HG02588 (cell line): ENCODE data around the gene PRKAG2.
"Not testable (repeated sequence)": the region's sequence is repeated elsewhere in the genome, so short reads cannot be mapped to it uniquely, and the experiment has no call there.

Experiments used
- ATAC-seq: cut with Tn5 transposase; IDR thresholded peaks from one replicate; pipeline ENCODE4 v1.9.1; 2021; ENCODE audit warnings: mild to moderate bottlenecking, moderate library complexity; ENCODE audit not compliant: unreplicated experiment

The PRKAG2 gene

DNA sequence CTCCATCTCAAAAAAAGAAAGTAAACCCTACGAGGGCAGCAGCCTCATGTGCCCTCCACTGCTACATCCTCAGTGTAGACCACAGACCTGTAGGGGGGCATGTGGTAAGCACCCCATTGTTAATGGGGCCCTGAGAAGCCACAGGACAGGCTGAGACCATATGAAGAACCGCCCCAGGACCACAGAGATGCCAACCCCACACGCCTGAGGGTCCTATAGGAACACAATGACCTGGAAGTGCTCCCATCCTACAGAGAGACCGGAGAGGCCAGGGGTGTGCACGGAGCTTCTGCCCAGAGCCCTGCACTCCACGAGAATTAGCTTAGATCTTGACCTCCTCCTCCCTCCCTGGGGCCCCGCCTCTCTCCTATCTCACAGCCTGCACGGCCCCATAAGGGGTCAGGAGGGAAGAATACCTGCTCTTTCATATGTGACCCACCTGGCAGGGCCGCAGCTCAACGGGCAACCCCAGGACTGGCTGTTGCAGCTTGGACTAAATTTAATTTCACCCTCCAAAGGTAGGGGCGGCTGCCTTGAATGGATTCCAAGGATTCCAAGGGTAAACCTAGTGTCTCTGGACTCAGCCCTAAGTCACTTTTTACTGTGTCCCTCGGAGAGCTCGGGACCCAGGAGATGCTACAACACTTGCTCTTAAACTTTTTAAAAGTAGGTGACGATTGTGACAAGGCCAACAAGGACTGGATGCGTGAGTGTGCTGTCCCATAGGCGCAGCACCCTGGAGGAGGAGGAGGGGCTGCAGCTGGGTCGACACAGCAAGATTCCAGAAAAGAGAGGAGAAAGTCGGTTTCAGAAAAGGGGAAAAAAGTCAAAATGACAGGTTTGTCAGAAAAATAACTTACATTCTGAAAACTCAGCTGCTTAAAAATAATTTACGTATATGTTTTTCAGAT lies 24.2 kb downstream of the PRKAG2 start:
- no peak for ATAC-seq

DNA sequence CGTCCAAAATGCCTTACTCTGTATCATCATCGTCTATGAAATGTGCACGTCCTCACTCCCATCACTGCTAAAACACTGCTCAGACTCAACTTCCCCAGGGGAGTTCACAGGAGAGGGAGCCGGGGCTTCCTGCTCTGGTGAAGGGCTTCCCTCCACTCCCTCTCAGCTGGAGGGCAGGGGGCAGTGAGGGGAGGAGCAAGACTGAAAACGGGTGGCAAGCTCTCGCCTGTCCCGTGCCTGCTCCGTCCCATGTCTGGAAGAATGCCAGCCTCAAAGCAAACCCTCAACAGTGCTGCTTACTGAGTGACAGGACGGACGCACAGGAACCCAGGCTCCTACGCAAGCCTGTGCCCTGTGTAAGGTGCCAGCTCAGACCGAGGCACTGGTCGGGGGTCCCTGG lies 25.1 kb downstream of the PRKAG2 start:
- ATAC-seq: no peak

DNA sequence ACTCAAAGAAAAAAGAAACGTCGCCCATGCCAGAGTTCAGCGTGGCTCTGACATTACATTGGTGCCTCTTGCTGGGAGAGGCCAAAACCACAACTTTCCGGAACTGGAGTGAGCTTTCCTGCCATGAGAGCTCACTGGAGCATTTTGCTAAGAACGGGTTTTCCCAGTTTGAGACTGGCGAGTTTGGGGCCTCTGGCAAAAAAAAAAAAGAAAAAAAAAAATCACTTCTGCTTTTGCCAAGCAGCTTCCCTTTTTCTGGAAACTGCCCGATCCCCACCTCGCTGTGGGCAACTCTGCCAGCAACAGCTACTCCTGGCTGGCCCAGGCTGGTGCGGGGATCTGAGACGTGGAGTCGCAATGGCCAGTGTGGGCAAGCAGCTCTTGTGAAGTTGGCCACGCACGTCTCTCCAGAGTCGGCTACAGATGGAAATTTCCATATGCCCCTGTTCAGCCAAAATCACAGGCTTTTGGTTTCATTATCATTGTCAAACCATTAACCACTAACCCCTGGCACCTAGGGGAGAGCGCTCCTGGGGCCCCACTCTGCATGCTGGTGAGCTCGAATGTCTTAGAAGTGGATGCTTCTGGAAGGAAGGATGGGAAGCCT lies 25.7 kb downstream of the PRKAG2 start:
- no peak for ATAC-seq

DNA sequence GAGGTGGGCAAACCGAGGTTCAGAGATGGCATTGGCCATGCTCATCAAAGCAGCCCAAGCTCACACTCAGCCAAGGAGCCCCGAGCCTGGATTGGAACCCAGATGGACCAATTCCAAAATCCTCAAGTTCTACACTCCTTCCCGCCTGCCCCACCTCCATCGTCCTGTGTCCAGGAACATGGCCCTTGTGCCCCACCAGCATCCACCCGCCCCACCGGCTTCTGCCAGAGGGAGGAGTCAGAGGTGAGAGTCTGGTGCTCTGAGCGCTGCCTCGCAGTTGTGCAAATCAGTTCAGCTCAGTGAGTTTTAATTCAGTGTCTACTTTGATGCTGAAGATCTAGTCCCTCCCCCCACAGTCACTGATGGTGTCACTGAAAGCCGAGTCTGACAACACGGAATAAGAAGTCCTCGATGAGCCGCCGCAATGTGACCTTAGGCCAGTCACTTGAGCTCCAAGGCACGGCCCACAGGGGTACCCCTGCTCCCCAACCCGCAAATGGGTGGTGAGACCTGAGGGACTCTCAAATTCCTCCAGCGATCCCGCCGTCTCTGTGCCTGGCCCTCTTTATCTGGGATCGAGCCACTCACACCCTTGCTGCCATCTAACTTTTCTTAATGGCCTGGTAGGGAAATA lies 26.3 kb downstream of the PRKAG2 start:
- ATAC-seq: no peak

DNA sequence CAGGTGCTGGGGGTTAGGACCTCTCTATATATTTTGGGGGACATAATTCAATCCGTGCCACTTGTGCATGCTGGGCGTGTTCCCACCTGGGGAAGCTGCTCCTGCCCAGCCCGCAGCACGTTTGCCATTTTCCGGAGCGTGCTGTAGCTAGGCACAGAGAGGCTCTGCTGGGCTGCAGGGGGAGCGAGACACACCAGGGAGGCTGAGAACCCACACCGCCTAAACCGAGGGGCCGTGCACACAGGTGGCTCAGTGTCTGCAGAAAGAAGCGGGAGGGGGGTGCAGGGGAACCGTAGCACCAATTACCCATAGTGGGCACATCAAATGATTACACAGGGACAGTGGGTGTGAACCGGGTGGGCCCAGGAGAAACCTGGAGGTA lies 27.0 kb downstream of the PRKAG2 start:
- ATAC-seq: no peak

DNA sequence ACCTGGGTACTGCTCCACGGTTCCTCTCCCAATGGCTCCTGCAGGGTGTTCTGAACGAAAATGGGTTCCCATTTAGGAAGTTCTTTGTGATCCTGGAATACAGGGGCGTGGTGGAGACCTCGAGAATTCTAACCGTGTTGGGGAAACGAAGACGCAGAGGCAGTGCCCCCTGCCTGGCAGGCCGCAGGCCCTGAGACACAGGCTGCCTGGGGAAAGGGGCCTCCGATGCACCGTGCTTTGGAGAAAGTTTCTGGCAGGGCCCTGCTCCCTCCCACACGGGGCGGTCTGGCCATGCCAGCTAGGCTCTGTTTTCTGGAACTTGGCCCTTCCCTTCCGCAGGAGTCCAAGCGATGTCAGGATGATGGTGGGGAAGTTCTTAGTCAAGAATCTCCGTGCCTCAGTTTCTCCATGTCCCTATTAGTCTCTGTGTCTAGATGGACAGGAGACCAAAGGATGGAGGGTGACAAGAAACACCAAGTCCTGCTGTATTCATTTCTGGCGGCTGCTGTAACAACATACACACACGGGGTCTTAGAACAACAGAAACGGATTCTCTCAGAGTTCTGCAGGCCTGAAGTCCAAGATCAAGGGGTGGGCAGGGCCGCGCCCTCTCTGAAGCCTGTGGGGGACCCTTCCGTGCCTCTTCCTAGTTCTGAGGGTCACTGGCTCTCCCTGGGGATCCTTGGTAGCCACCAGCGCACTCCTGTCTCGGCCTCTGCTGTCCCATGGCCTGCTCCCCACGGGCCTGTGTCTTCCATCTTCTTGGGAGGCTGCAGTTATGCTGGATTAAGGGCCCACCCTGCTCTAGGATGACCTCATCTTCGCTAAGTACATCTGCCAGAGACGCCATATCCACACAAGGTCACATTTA lies 27.7 kb downstream of the PRKAG2 start:
- ATAC-seq: no peak

DNA sequence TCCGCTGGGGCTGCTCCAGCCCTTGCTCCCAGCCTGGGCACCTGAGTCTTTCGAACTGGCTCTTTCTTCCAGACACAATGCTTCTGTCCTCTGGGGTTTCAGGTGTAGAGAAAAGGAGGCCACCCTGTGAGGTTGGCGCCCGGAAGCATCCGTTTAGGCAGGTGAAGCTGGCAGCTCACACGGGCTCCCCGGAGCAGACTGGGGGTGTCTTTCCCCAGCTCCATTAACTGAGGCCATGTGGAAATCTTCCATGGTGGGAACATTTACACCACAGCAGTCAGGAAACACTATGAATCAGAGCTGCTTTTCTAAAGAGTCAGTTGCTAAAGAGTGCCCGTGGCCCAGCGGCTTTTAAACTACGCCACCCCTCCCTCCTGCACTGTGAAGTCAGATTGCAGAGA lies 29.2 kb downstream of the PRKAG2 start:
- ATAC-seq: no peak

DNA sequence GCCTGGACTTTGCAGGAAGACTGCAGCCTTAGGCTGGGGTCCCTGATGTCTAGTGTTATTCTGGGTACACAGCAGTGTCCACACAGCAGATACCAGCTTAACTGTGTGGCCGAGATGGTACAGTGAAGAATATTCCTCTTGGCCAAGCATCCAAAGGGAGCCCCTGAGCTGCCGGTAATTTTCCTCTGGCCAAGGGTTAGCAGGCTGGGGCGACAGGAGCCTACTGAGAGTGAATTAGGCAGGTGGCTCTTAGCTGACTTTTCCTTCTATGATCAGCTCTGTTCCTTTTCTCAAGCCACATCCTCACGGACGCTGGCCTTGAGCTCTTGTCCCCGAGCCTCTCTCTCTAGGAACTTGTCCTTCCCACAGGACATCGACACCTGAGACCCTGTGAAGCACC lies 29.8 kb downstream of the PRKAG2 start:
- no peak for ATAC-seq

DNA sequence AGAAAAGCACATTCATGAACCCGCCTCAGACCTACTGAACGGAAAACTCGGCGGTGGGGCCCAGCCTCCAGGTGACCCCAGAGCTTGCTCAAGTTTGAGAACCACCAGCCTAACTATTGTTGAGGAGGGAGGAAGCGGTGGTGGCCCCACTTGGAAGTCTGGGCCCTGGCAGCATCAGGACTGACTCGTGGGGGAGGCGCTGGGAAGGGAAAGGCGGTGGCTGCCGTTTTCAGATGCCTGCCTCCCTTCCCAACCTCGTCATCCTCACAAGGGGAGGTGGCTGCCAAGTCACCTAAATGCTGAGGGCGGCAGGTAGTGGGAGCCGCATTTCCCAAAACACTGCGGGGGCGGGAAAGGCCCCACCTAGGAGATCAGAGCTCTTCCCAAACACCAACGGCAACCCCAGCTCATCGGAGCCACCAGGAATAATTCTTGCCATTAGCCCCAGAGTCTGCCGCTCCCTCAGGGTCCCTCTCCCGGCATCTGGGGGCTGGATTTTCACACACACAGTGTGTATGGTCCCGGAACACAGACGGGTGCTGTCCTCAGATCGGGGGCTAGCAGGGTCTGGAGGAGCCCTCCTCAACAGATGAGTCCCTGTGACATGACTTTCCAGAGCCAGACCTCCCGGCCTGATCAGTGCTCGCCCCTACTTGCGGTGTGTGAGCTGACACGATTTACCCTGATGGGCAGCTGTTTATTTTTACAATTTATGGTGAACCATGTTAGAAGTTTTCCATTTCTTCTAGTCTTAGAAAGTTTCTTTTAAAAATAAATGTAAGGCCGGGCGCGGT lies 31.3 kb downstream of the PRKAG2 start:
- ATAC-seq: no peak

DNA sequence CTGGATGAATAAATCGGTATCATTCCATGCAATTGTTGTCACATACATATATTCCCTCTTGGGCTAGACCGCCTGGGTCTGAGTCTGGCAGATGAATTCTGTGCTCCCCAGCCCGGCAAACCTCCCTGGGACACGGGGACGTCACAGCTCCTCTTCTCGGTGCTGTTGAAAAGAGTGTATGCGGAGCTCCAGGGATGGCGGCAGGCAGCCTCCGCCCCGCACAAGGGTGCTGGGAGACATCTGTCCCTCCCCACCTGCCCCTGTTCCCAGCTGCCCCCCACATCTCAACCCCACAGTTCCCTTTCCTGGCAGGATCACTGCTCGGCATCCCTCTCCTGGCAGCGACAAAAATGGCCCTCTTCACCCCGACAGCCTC lies 32.1 kb downstream of the PRKAG2 start:
- no peak for ATAC-seq

DNA sequence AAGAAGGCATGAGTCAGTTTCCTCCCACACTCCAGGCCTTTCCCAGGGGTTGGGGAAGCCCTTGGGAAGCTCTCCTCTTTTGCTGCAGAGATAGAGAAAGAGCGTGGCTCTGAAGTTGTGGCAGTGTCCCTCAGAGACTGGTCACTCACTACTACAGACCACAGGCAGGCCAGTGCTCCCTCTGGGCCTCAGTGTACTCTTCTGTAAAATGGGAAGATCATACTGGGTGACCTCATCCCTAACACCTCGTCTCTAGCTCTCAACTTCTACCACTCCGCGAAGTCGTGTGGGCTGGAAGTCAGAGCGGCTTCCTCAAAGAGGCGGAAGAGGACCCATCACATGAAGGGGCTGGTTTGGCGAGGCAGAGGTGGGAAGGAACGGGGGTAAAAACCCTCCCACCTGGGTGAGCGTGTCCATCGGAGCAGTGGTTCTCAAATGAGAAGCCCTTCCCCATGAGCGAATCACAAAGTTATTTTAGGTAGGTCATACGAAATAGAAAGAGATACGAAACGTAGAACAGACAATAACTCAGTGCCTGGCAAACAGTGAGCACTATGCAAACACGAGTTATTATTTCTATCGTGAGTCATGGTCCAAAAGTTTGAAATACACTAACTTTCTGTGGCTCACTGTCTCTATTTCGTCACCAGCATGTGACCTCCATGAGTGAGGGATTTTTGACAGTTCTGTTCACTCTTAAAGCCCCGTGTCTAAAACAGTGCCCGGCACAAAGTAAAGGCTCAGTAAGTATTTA lies 32.7 kb downstream of the PRKAG2 start:
- ATAC-seq: no peak

DNA sequence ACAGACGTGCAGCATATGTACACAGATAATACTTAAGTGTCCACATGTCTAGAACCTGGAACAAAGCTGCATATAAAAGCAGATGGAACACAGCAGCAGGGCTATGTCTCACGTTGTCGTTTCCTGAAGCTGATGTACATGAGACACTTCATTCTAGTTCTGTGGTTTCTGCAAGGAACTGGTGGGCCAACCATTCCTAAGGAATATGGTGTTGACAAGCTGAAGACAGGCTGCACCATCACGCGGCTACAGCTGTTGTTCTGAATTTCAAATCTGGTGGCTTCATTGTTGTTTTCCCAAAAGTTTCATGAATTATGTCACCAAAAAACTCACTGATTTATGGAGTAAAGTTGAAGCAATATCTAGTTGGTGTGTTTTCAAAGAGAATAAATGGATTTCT lies 33.7 kb downstream of the PRKAG2 start:
- no peak for ATAC-seq

DNA sequence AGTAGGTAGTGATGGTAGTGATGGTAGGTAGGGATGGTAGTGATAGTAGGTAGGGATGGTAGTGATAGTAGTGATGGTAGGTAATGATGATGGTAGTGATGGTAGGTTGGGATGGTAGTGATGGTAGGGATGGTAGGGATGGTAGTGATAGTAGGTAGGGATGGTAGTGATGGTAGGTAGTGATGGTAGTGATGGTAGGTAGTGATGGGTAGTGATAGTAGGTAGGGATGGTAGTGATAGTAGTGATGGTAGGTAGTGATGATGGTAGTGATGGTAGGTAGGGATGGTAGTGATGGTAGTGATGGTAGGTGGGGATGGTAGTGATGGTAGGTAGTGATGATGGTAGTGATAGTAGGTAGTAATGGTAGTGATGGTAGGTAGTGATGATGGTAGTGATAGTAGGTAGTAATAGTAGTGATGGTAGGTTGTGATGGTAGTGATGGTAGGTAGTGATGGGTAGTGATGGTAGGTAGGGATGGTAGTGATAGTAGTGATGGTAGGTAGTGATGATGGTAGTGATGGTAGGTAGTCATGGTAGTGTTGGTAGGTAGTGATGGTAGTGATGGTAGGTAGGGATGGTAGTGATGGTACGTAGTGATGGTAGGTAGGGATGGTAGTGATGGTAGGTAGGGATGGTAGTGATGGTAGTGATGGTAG lies 35.4 kb downstream of the PRKAG2 start:
- ATAC-seq: not testable (repeated sequence)

DNA sequence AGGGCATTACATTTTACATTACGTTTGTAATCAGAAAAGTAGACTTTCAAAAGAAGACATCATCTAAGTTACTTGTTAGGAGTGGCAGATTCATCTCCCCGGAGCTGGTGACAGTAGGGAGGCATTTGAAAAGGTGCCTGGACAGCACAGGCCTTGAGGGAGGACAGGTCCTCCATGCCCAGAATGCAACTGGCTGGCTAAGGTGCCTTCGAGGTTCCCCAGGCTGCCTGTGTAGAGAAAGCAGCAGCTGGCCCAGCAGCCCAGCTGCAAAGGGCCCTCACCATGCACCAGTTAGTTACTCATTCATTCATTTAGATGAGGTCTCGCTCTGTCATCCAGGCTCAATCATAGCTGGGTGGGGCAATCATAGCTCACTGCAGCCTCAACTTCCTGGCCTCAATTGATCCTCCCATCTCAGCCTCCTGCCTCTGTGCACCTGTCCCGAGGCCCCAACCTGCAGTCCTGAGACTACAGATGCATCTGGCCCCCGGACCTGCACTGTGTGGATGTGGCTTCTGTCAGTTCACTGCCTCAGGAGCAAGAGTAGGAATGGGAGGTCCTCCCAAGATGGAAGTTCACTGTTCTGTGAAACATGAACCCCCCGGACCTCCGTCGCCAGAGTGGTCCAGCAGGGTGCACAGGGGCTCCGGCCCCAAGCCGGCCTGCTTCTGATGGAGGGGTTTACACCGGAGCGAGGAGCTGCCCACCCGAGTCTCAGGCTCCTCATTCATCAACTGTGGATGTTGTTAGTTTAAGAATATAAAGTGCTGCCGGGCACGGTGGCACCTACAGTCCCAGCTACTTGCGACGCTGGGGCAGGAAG lies 36.6 kb downstream of the PRKAG2 start:
- ATAC-seq: no peak

DNA sequence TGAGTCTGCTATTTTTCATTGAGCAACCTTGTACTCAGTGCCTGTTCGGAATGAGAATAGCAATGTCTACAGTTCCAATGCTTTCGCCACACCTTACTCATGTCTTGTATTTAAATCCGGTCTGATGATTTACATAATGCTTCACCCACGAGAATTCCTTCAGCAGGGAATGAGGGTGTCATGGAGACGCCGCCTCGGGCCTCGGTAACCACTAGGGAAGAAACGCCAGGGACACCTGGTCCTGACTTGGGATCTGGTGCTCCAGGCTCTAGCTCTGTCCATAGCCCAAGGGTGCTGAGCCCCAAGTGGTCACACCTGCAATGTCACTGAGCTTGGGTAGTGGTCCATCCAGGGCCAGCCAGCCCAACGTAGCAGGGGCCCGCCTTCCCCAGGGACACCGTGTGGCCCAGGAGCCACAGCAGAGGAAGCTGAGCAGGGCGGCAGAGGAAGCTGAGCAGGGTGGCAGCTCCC lies 37.4 kb downstream of the PRKAG2 start:
- no peak for ATAC-seq

DNA sequence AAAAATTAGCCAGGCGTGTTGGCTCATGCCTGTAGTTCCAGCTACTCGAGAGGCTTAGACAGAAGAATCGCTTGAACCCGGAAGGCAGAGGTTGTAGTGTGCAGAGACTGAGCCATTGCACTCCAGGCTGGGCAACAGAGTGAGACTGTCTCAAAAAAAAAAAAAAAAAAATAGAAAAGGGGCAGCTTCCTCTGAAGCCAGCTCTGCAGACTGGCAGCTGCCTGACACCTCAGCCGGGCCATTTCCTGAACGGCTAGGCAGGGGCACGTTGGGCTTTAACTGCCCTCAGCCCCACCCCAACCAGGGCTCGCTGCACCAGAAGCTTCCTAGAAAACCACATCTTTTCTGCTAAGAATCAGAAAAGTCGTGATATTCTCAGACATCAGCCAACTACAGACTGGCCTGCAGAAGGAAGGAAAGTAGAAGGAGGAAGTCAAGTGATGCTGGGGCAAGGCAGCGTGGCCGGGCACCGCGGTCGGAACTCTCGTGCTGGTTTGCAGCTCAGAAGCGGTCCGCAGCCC lies 38.0 kb downstream of the PRKAG2 start:
- peak; percentile 56 for ATAC-seq

DNA sequence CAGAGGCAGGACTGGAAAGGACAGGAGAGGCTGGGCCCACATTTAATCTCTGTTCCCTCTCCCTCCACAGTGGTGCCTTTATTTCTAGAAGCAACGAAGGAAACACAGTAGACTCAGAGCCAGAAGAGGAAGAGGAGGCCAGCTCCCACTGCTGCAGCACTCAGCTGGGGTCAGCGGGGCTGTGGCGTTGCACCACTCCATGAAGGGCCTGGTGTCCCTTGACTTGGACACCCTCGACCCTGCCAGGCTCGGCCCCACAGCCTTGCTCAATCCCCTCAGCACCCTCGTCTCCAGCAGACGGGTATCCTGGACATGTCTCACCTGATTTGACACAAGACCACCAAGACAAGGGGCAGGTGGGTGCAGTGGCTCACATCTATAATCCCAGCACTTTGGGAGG lies 38.8 kb downstream of the PRKAG2 start:
- ATAC-seq: no peak
